Endothelial cell of umbilical vein (primary cell): Measurements from ENCODE around the gene CHST11.

Experiments used
- CTCF ChIP-seq, 2 donors: IDR thresholded peaks; 1 replicate in 1 of 2; 2 replicates in 1 of 2; pipeline ENCODE4 v1.5.1; 2011; ENCODE audit warnings: low read length in 2 of 2, mild to moderate bottlenecking in 2 of 2, moderate library complexity in 2 of 2, control low read depth in 1 of 2, inconsistent platforms in 1 of 2, low read depth in 1 of 2; ENCODE audit not compliant: insufficient read depth in 1 of 2; ENCODE audit errors: extremely low read depth in 1 of 2
- EZH2 ChIP-seq: IDR thresholded peaks from 2 replicates; pipeline ENCODE4 v1.6.1; 2012; ENCODE audit warnings: borderline replicate concordance, low read depth, mild to moderate bottlenecking, moderate library complexity, low read length, inconsistent platforms; ENCODE audit not compliant: severe bottlenecking
- FOS ChIP-seq: IDR thresholded peaks from 2 replicates; pipeline ENCODE4 v1.6.1; 2011; ENCODE audit warnings: mild to moderate bottlenecking, low read length, moderate library complexity, borderline replicate concordance; ENCODE audit not compliant: insufficient read depth
- GATA2 ChIP-seq: IDR thresholded peaks from 2 replicates; pipeline ENCODE4 v1.7.0; 2011; ENCODE audit warnings: low read depth, mild to moderate bottlenecking, moderate library complexity, mixed read lengths, low read length; ENCODE audit not compliant: insufficient read length, insufficient read depth
- JUN ChIP-seq: IDR thresholded peaks from 2 replicates; pipeline ENCODE4 v1.6.1; 2011; ENCODE audit warnings: borderline replicate concordance, low read depth; ENCODE audit not compliant: insufficient read length, insufficient read depth
- MAX ChIP-seq: IDR thresholded peaks from 2 replicates; pipeline ENCODE4 v1.6.1; 2011; ENCODE audit not compliant: insufficient read depth, insufficient read length
- MYC ChIP-seq: IDR thresholded peaks from one replicate; pipeline ENCODE4 v1.6.1; 2011; ENCODE audit warnings: mild to moderate bottlenecking, low read depth, low read length
- POLR2A ChIP-seq: IDR thresholded peaks from 2 replicates; pipeline ENCODE4 v1.6.1; 2012; ENCODE audit warnings: low read depth, mild to moderate bottlenecking, control low read depth, low read length
- POLR2AphosphoS5 ChIP-seq: IDR thresholded peaks from 2 replicates; pipeline ENCODE4 v1.6.1; 2012; ENCODE audit warnings: low read depth, mild to moderate bottlenecking, control low read depth, low read length, moderate library complexity; ENCODE audit not compliant: insufficient read depth

- no peak for TF ChIP-seq MAX
- no peak for TF ChIP-seq POLR2A
- TF ChIP-seq CTCF (IDR thresholded peaks at IDR 0.05; ENCODE audit: extremely low read depth in 1 of 2, insufficient read depth in 1 of 2, low read depth in 1 of 2, low read length in 2 of 2) = no peak
- TF ChIP-seq POLR2AphosphoS5 = no peak
- no peak for TF ChIP-seq EZH2
- TF ChIP-seq JUN = no peak
- TF ChIP-seq MYC = no peak
- TF ChIP-seq GATA2 = no peak
- no peak for TF ChIP-seq FOS
These were observed 43.4 kb upstream of the CHST11 start for GRCh38 chr12:104413330-104413729.
